ENCODE results near the gene GPR141.

Gene GPR141

GRCh38 chr7:37732253-37732652 lies 48.7 kb downstream of the GPR141 start:
- DNase-seq (ENCODE audit: low read depth), result no peak

- DNase-seq (ENCODE audit: low read depth), result no peak
Measured at GRCh38 chr7:37732888-37733287, 49.3 kb downstream of the GPR141 start.

GRCh38 chr7:37735196-37735595 lies 51.6 kb downstream of the GPR141 start:
- DNase-seq (ENCODE audit: low read depth), result no peak

GRCh38 chr7:37738321-37738720 lies 54.8 kb downstream of the GPR141 start:
- no peak for DNase-seq (ENCODE audit: low read depth)

GRCh38 chr7:37740398-37740797 lies 56.8 kb downstream of the GPR141 start:
- no peak for DNase-seq (ENCODE audit: low read depth)

- DNase-seq (ENCODE audit: low read depth), result no peak
Measured at GRCh38 chr7:37741776-37742175, 58.2 kb downstream of the GPR141 start.

GRCh38 chr7:37751096-37751495 lies 67.5 kb downstream of the GPR141 start:
- no peak for DNase-seq (ENCODE audit: low read depth)

GRCh38 chr7:37753398-37754050 lies 70.0 kb downstream of the GPR141 start:
- no peak for DNase-seq (ENCODE audit: low read depth)

- DNase-seq (ENCODE audit: low read depth), result no peak
Measured at GRCh38 chr7:37756797-37757551, 73.4 kb downstream of the GPR141 start.

GRCh38 chr7:37757563-37757962 lies 74.0 kb downstream of the GPR141 start:
- no peak for DNase-seq (ENCODE audit: low read depth)

- no peak for DNase-seq (ENCODE audit: low read depth)
Measured at GRCh38 chr7:37758501-37759045, 75.0 kb downstream of the GPR141 start.

GRCh38 chr7:37759526-37759925 lies 76.0 kb downstream of the GPR141 start:
- no peak for DNase-seq (ENCODE audit: low read depth)

- no peak for DNase-seq (ENCODE audit: low read depth)
Measured at GRCh38 chr7:37765421-37765829, 81.9 kb downstream of the GPR141 start.

- no peak for DNase-seq (ENCODE audit: low read depth)
Measured at GRCh38 chr7:37765872-37766525, 82.4 kb downstream of the GPR141 start.

GRCh38 chr7:37768611-37769010 lies 85.0 kb downstream of the GPR141 start:
- DNase-seq (ENCODE audit: low read depth), result no peak

GRCh38 chr7:37769291-37769690 lies 85.7 kb downstream of the GPR141 start:
- no peak for DNase-seq (ENCODE audit: low read depth)

GRCh38 chr7:37769726-37770125 lies 86.2 kb downstream of the GPR141 start:
- no peak for DNase-seq (ENCODE audit: low read depth)

GRCh38 chr7:37770838-37771237 lies 87.3 kb downstream of the GPR141 start:
- DNase-seq (ENCODE audit: low read depth), result no peak

GRCh38 chr7:37771342-37771741 lies 87.8 kb downstream of the GPR141 start:
- DNase-seq (ENCODE audit: low read depth), result no peak

GRCh38 chr7:37771801-37772200 lies 88.2 kb downstream of the GPR141 start:
- DNase-seq (ENCODE audit: low read depth), result no peak

- no peak for DNase-seq (ENCODE audit: low read depth)
Measured at GRCh38 chr7:37775921-37776320, 92.4 kb downstream of the GPR141 start.

GRCh38 chr7:37781156-37781555 lies 97.6 kb downstream of the GPR141 start:
- DNase-seq (ENCODE audit: low read depth), result no peak

- DNase-seq (ENCODE audit: low read depth), result no peak
Measured at GRCh38 chr7:37782166-37782565, 98.6 kb downstream of the GPR141 start.

Measured in activated T-cell treated with anti-CD3 and anti-CD28 coated beads for 1 hour (primary cell).